Loucy (cell line): ENCODE measurements around the gene ANG.

ENCODE experiments used
- EZH2phosphoT487 ChIP-seq: fragments of 200-600 bp; IDR thresholded peaks from 2 replicates; pipeline ENCODE4 v1.6.1; 2018; ENCODE audit warnings: antibody characterized with exemption, mild to moderate bottlenecking, moderate library complexity, borderline replicate concordance
- TF ChIP-seq, protein P1 (sequence below): fragments of 200-600 bp; sonication (generic); conservative IDR thresholded peaks from 2 replicates; pipeline ENCODE4 v1.5.1; 2014; ENCODE audit warnings: mild to moderate bottlenecking, antibody characterized with exemption, low read length

DNA sequence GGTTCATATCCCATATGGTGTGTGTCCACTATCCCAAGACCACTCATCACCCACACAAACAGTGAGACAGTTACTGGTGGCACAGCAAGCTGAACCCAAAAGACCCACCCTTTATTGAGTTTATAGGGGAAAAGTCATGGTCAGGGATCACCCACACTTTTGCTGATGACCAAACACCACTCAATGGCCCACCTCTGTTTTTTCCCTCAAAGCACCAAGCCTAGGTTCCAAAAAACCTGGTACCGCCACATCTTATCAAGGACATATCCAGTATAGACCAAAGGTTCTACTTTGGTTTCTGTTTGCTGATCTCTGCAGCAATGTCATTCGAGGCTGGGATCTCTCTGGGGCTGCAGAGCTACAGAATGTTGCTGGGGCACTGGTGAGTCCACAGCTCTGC is 27.4 kb upstream of the ANG start:
- TF ChIP-seq, protein P1, sequence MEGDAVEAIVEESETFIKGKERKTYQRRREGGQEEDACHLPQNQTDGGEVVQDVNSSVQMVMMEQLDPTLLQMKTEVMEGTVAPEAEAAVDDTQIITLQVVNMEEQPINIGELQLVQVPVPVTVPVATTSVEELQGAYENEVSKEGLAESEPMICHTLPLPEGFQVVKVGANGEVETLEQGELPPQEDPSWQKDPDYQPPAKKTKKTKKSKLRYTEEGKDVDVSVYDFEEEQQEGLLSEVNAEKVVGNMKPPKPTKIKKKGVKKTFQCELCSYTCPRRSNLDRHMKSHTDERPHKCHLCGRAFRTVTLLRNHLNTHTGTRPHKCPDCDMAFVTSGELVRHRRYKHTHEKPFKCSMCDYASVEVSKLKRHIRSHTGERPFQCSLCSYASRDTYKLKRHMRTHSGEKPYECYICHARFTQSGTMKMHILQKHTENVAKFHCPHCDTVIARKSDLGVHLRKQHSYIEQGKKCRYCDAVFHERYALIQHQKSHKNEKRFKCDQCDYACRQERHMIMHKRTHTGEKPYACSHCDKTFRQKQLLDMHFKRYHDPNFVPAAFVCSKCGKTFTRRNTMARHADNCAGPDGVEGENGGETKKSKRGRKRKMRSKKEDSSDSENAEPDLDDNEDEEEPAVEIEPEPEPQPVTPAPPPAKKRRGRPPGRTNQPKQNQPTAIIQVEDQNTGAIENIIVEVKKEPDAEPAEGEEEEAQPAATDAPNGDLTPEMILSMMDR: no peak
- TF ChIP-seq EZH2phosphoT487: no peak
